Ectodermal cell (in vitro differentiated cells): ENCODE measurements around the gene RABGGTA.

Experiments
- H3K27ac ChIP-seq: 2 replicates; pipeline ENCODE4 v1.7.0; 2013; ENCODE audit warnings: mild to moderate bottlenecking, low read depth, low read length; ENCODE audit not compliant: insufficient read depth, poor library complexity, severe bottlenecking
- H3K27me3 ChIP-seq: 2 replicates; pipeline ENCODE4 v1.7.0; 2013; ENCODE audit warnings: mild to moderate bottlenecking, low read length; ENCODE audit not compliant: insufficient read depth, control insufficient read depth, poor library complexity, severe bottlenecking
- H3K36me3 ChIP-seq: one replicate; pipeline ENCODE4 v1.7.0; 2013; ENCODE audit warnings: low read length; ENCODE audit not compliant: control insufficient read depth, insufficient read depth
- H3K4me1 ChIP-seq: one replicate; pipeline ENCODE4 v1.7.0; 2013; ENCODE audit warnings: low read length; ENCODE audit not compliant: control insufficient read depth, insufficient read depth
- H3K4me3 ChIP-seq: 2 replicates; pipeline ENCODE4 v1.7.0; 2013; ENCODE audit warnings: low read depth, low read length, control low read depth; ENCODE audit not compliant: insufficient read depth
- H3K9me3 ChIP-seq: 2 replicates; pipeline ENCODE4 v1.7.0; 2013; ENCODE audit warnings: mild to moderate bottlenecking, low read length, moderate library complexity; ENCODE audit not compliant: control insufficient read depth
- WGBS, 2 experiments: methylation state at CpG; one replicate each; pipeline ENCODE4 v1.1.7; 2013; ENCODE audit warnings: missing lambda C conversion rate in 2 of 2; 5-methylcytosine and 5-hydroxymethylcytosine counted together

The RABGGTA gene

GRCh38 chr14:24300326-24300980 is 29.1 kb upstream of the RABGGTA start:
- Histone ChIP-seq H3K27ac (no peak overlapping the region), H3K36me3 (peaks cover 38% of the 10 kb centered on the region), H3K4me3 (peak overlapping the region; percentile 92), H3K4me1 (peaks cover 7% of the 10 kb centered on the region), H3K27me3 (no peaks in the 10 kb centered on the region), H3K9me3 (no peaks in the 10 kb centered on the region)
- WGBS, 2 experiments = 43% methylated on average over 16 of the region's 16 CpGs

GRCh38 chr14:24299255-24300191 is 28.1 kb upstream of the RABGGTA start, which contains the start of the genes DHRS1 and NOP9:
TSS of gene DHRS1 (minus strand) at chr14:24299780. CDS start at chr14:24299106, 674 bp downstream.
TSS of gene NOP9 (plus strand) at chr14:24299850. CDS start at chr14:24299955, 105 bp downstream.
- peaks cover 7% of the 10 kb centered on the region for H3K4me1 ChIP-seq
- peak within 1 kb of the TSS; percentile 44 for H3K27ac ChIP-seq
- no peaks in the 10 kb centered on the region for H3K9me3 ChIP-seq
- WGBS, 2 experiments = 1% methylated on average over 75 of the region's 75 CpGs
- no peaks in the 10 kb centered on the region for H3K27me3 ChIP-seq
- H3K4me3 ChIP-seq = peak within 1 kb of the TSS; percentile 92
- H3K36me3 ChIP-seq = peaks cover 31% of the 10 kb centered on the region

- H3K9me3 ChIP-seq = no peaks in the 10 kb centered on the region
- no peak overlapping the region for H3K27ac ChIP-seq
- no peaks in the 10 kb centered on the region for H3K27me3 ChIP-seq
- WGBS, 2 experiments = 78 to 81% methylated on average over 7 of the region's 7 CpGs
- H3K4me1 ChIP-seq = peaks cover 7% of the 10 kb centered on the region
- H3K4me3 ChIP-seq = peak overlapping the region; percentile 92
- H3K36me3 ChIP-seq = peaks cover 26% of the 10 kb centered on the region
Observed at GRCh38 chr14:24298892-24299254, 27.5 kb upstream of the RABGGTA start.

- Histone ChIP-seq H3K4me1 (peaks cover 7% of the 10 kb centered on the region), H3K27ac (no peak overlapping the region), H3K27me3 (no peaks in the 10 kb centered on the region), H3K4me3 (no peak overlapping the region), H3K9me3 (no peaks in the 10 kb centered on the region), H3K36me3 (peaks cover 13% of the 10 kb centered on the region)
- WGBS, 2 experiments = 56 to 61% methylated on average over 5 of the region's 5 CpGs
Observed at GRCh38 chr14:24297190-24297964, 26.0 kb upstream of the RABGGTA start.

- Histone ChIP-seq H3K36me3 (peaks cover 5% of the 10 kb centered on the region), H3K4me1 (peaks cover 7% of the 10 kb centered on the region), H3K27me3 (no peaks in the 10 kb centered on the region), H3K9me3 (no peaks in the 10 kb centered on the region), H3K4me3 (no peak overlapping the region), H3K27ac (no peak overlapping the region)
- 68 to 71% methylated on average over 12 of the region's 12 CpGs for WGBS, 2 experiments
Observed at GRCh38 chr14:24296341-24297157, 25.2 kb upstream of the RABGGTA start.

- Histone ChIP-seq H3K27me3 (no peaks in the 10 kb centered on the region), H3K4me3 (no peak overlapping the region), H3K4me1 (no peaks in the 10 kb centered on the region), H3K27ac (no peak overlapping the region), H3K36me3 (peaks cover 5% of the 10 kb centered on the region), H3K9me3 (no peaks in the 10 kb centered on the region)
- 93 to 100% methylated on average over 1 of the region's 2 CpGs for WGBS, 2 experiments
Observed at GRCh38 chr14:24293525-24293924, 22.1 kb upstream of the RABGGTA start.

- Histone ChIP-seq H3K9me3 (no peaks in the 10 kb centered on the region), H3K27ac (no peak overlapping the region), H3K27me3 (no peaks in the 10 kb centered on the region), H3K4me3 (no peak overlapping the region), H3K36me3 (peaks cover 5% of the 10 kb centered on the region), H3K4me1 (no peaks in the 10 kb centered on the region)
- WGBS, 2 experiments = 93 to 94% methylated on average over 11 of the region's 11 CpGs
Observed at GRCh38 chr14:24292118-24292807, 20.9 kb upstream of the RABGGTA start.

GRCh38 chr14:24291446-24292117 is 20.2 kb upstream of the RABGGTA start:
- H3K9me3 ChIP-seq = no peaks in the 10 kb centered on the region
- peaks cover 5% of the 10 kb centered on the region for H3K36me3 ChIP-seq
- 94 to 96% methylated on average over 3 of the region's 3 CpGs for WGBS, 2 experiments
- H3K27ac ChIP-seq = no peak overlapping the region
- no peaks in the 10 kb centered on the region for H3K4me1 ChIP-seq
- H3K27me3 ChIP-seq = no peaks in the 10 kb centered on the region
- H3K4me3 ChIP-seq = no peak overlapping the region
